Gastroesophageal sphincter (tissue), 2 donors: ENCODE results near the gene SMIM14.

Source experiments
- EP300 ChIP-seq: sonication (generic); formaldehyde crosslinking; IDR thresholded peaks from one replicate; pipeline ENCODE4 v1.6.1; 2017; ENCODE audit warnings: antibody characterized with exemption, mild to moderate bottlenecking
- POLR2A ChIP-seq, 2 donors: fragments of 450-650 bp; IDR thresholded peaks; one replicate each; pipeline ENCODE4 v1.6.1; 2017; ENCODE audit warnings: antibody characterized with exemption in 2 of 2, mild to moderate bottlenecking in 2 of 2, moderate library complexity in 1 of 2
- POLR2AphosphoS5 ChIP-seq: sonication (generic); formaldehyde crosslinking; IDR thresholded peaks from one replicate; pipeline ENCODE4 v1.6.1; 2017; ENCODE audit warnings: antibody characterized with exemption

DNA sequence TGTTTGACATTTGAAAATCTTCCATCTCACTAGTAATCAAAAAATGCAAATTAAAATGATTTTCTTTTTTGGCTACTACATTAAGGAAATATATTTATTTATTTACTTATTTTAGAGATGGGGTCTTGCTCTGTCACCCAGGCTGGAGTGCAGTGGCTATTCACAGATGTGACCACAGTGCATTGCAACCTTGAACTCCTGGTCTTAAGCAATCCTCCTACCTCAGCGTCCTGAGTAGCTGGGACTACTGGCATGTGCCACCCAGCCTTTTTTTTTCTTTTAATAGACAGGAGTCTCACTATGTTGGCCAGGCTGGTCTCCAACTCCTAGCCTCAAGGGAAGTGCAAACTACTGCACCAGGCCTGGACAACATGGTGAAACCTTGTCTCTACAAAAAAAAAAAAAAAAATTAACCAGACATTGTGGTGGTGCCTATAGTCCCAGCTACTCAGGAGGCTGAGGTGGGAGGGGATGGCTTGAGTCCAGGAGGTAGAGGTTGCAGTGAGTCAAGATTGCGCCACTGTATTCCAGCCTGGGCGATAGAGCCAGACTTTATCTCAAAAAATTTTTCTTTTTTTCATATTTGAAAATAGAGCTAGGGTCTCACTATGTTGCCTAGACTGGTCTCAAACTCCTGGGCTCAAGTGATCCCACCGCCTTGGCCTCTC is 4.4 kb upstream of the SMIM14 start:
- TF ChIP-seq POLR2AphosphoS5, result no peak
- no peak for TF ChIP-seq EP300
- no peak for TF ChIP-seq POLR2A (IDR thresholded peaks at IDR 0.05)
